IMR-90 (cell line): ENCODE results near the gene IL5RA. TPM values are rescaled to one million over a fixed set of nuclear protein-coding genes. Genes with fewer than 3 reads are reported as not detected.

ENCODE experiments used
- ATAC-seq: fragments of 200-7000 bp; cut with Tn5 transposase; 2 replicates; pipeline ENCODE4 v1.9.1; 2020; ENCODE audit warnings: low read depth, mild to moderate bottlenecking, moderate library complexity
- BruUV-seq: library from RNA; stranded (reverse); fragments of 400-500 nt; replicated peaks from 2 replicates; lab custom pipeline; 2021; lab: Mats Ljungman, UMichigan
- CTCF ChIA-PET: fragments of 300-600 bp; formaldehyde crosslinking; extraction: SDS; loops from one replicate; lab custom pipeline; 2021; ENCODE audit warnings: antibody characterized with exemption; lab: Yijun Ruan, JAX
- POLR2A ChIA-PET: fragments of 300-600 bp; sonication (Branson Sonifier 250); formaldehyde crosslinking; loops from one replicate; lab custom pipeline; 2022; ENCODE audit warnings: antibody characterized with exemption; ENCODE audit not compliant: unreplicated experiment; lab: Charles Lee
- DNase-seq: peaks from one replicate; pipeline ENCODE4 v3.0.0; 2013
- H2AFZ ChIP-seq: replicated peaks from 2 replicates; pipeline ENCODE3; 2013; ENCODE audit warnings: low read length, mild to moderate bottlenecking; ENCODE audit not compliant: poor library complexity
- H2AK5ac ChIP-seq: 2 replicates; pipeline ENCODE4 v1.6.1; 2013; ENCODE audit warnings: low read depth, low read length, inconsistent platforms
- H2AK9ac ChIP-seq: replicated peaks from 2 replicates; pipeline ENCODE3; 2013; ENCODE audit warnings: mild to moderate bottlenecking, low read depth, low read length, moderate library complexity; ENCODE audit not compliant: poor library complexity
- H2BK120ac ChIP-seq: 2 replicates; pipeline ENCODE4 v1.6.1; 2013; ENCODE audit warnings: low read depth, low read length, inconsistent platforms
- H2BK15ac ChIP-seq: 3 replicates; pipeline ENCODE4 v1.6.1; 2013; ENCODE audit warnings: low read depth, low read length, inconsistent platforms
- H2BK20ac ChIP-seq: 2 replicates; pipeline ENCODE4 v1.6.1; 2013; ENCODE audit warnings: low read depth, mild to moderate bottlenecking, inconsistent platforms, low read length, moderate library complexity
- H2BK5ac ChIP-seq: 2 replicates; pipeline ENCODE4 v1.6.1; 2013; ENCODE audit warnings: mild to moderate bottlenecking, low read depth, low read length, inconsistent platforms; ENCODE audit not compliant: poor library complexity, severe bottlenecking
- H3K14ac ChIP-seq: replicated peaks from 2 replicates; pipeline ENCODE4 v1.6.1; 2013; ENCODE audit warnings: low read depth, low read length, inconsistent platforms
- H3K18ac ChIP-seq: 2 replicates; pipeline ENCODE4 v1.6.1; 2013; ENCODE audit warnings: low read depth, low read length, control low read depth
- H3K23ac ChIP-seq: 2 replicates; pipeline ENCODE4 v1.6.1; 2013; ENCODE audit warnings: low read depth, low read length, inconsistent platforms
- H3K27ac ChIP-seq: 2 replicates; pipeline ENCODE4 v1.5.1; 2013; ENCODE audit warnings: mild to moderate bottlenecking, control low read depth, low read length; ENCODE audit not compliant: insufficient read depth
- H3K27me3 ChIP-seq: 2 replicates; pipeline ENCODE4 v1.6.1; 2013; ENCODE audit warnings: low read length; ENCODE audit not compliant: control insufficient read depth, insufficient read depth
- H3K36me3 ChIP-seq: 2 replicates; pipeline ENCODE4 v1.6.1; 2013; ENCODE audit warnings: low read length, mixed read lengths; ENCODE audit not compliant: control insufficient read depth, insufficient read depth
- H3K4ac ChIP-seq: 2 replicates; pipeline ENCODE4 v1.6.1; 2013; ENCODE audit warnings: low read depth, low read length, inconsistent platforms
- H3K4me1 ChIP-seq: 2 replicates; pipeline ENCODE4 v1.6.1; 2013; ENCODE audit warnings: low read length, mixed read lengths; ENCODE audit not compliant: control insufficient read depth, insufficient read depth
- H3K4me2 ChIP-seq: 2 replicates; pipeline ENCODE4 v1.6.1; 2013; ENCODE audit warnings: low read depth, mild to moderate bottlenecking, control low read depth, low read length, moderate library complexity
- H3K4me3 ChIP-seq: 2 replicates; pipeline ENCODE4 v1.5.1; 2013; ENCODE audit warnings: low read depth, mild to moderate bottlenecking, control low read depth, low read length, moderate library complexity; ENCODE audit not compliant: insufficient read depth
- H3K56ac ChIP-seq: 2 replicates; pipeline ENCODE4 v1.6.1; 2013; ENCODE audit warnings: low read length, inconsistent platforms; ENCODE audit not compliant: insufficient read depth; ENCODE audit errors: extremely low read depth
- H3K79me1 ChIP-seq, 2 experiments: 2 replicates each; pipeline ENCODE4 v1.6.1; 2013; ENCODE audit warnings: low read length in 2 of 2, inconsistent platforms in 1 of 2, low read depth in 1 of 2
- H3K9ac ChIP-seq: 2 replicates; pipeline ENCODE4 v1.6.1; 2013; ENCODE audit warnings: low read depth, low read length, control low read depth
- H3K9me1 ChIP-seq: 2 replicates; pipeline ENCODE4 v1.6.1; 2013; ENCODE audit warnings: low read length, inconsistent platforms; ENCODE audit not compliant: insufficient read depth
- H3K9me3 ChIP-seq: 2 replicates; pipeline ENCODE4 v1.6.1; 2013; ENCODE audit warnings: low read length; ENCODE audit not compliant: control insufficient read depth, insufficient read depth
- H4K20me1 ChIP-seq: 2 replicates; pipeline ENCODE4 v1.6.1; 2013; ENCODE audit warnings: low read length, inconsistent platforms; ENCODE audit not compliant: insufficient read depth
- H4K5ac ChIP-seq: 2 replicates; pipeline ENCODE4 v1.6.1; 2013; ENCODE audit warnings: mild to moderate bottlenecking, low read depth, low read length, control low read depth
- H4K8ac ChIP-seq, 2 experiments: 2 replicates each; pipeline ENCODE4 v1.6.1; 2013; ENCODE audit warnings: low read depth in 2 of 2, low read length in 2 of 2, control low read depth in 1 of 2, inconsistent platforms in 1 of 2
- H4K91ac ChIP-seq: 2 replicates; pipeline ENCODE4 v1.6.1; 2013; ENCODE audit warnings: low read depth, low read length, inconsistent platforms; ENCODE audit not compliant: insufficient read depth
- CTCF ChIP-seq: conservative IDR thresholded peaks from 2 replicates; pipeline ENCODE4 v1.5.1; 2012; ENCODE audit warnings: mild to moderate bottlenecking, low read depth, low read length, improper control_type of control experiment
- WGBS, 2 experiments: methylation state at CpG; one replicate each; pipeline versions ENCODE4 v1.1.5 to v1.1.7; 2013; ENCODE audit warnings: missing lambda C conversion rate in 2 of 2; ENCODE audit not compliant: insufficient read length in 1 of 2; ENCODE audit errors: extremely low coverage in 2 of 2; 5-methylcytosine and 5-hydroxymethylcytosine counted together
- dilution Hi-C: fragments of 300-500 bp; cut with HindIII; formaldehyde crosslinking; loops from one replicate; pipeline ENCODE4 v1.14.3; 2018; ENCODE audit warnings: low sequenced_read_pairs; ENCODE audit not compliant: unreplicated experiment
- in situ Hi-C: fragments of 300-500 bp; cut with MboI; formaldehyde crosslinking; loops from 3 replicates; pipeline ENCODE4 v1.14.3; 2019; ENCODE audit warnings: low sequenced_read_pairs, inconsistent platforms, mixed read lengths
- intact Hi-C: fragments of 100-400 bp; cut with micrococcal nuclease; formaldehyde crosslinking; loops from 2 replicates; pipeline ENCODE4 v1.10.0; 2022
- polyA plus RNA-seq, 3 experiments: library from polyadenylated mRNA; depleted of rRNA; stranded (reverse); fragments of >200 nt; gene quantifications; 2 replicates each; pipeline ENCODE4 v1.2.3, GENCODE V29; 2012; ENCODE audit warnings: low replicate concordance in 1 of 3
- total RNA-seq: library from RNA; depleted of rRNA; stranded (reverse); fragments of >200 nt; gene quantifications from 2 replicates; pipeline ENCODE4 v1.2.3, GENCODE V29; 2012

The IL5RA gene
- total and polyA plus RNA-seq, 2 of the 4 experiments (the other 2 are of a cell fraction) = not detected

DNA sequence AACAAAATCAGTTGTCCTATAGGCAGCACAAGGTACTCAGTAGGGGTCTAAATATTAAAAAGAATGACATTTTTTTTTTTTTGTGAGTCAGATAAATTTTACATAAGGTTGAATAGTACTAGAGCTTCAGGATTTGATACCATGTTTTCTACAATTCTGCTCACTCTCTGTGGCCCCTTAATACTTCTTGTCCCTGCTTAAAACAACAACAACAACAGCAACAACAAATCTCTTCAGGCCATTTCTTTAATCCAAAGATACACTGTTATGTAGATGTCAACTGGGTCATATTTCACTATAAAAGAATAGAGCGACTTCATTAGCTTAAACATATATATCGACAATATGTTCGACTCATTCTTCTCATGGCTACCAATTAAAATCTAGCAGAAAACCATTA lies 3.0 kb downstream of the IL5RA start:
- H3K27ac ChIP-seq = no peak overlapping the region
- no peak overlapping the region for H3K4me3 ChIP-seq
- no peaks in the 10 kb centered on the region for H3K9me1 ChIP-seq
- H2AFZ ChIP-seq = no peak overlapping the region
- no peaks in the 10 kb centered on the region for H3K36me3 ChIP-seq
- H3K18ac ChIP-seq = no peak overlapping the region
- no peak overlapping the region for H2BK120ac ChIP-seq
- in situ Hi-C loops (no loop called here), intact Hi-C loops (no loop called here), dilution Hi-C loops (no loop called here)
- no peak overlapping the region for H3K4me2 ChIP-seq
- ChIA-PET POLR2A (no interaction called here), CTCF (no interaction called here)
- no peaks in the 10 kb centered on the region for H3K9me3 ChIP-seq
- H3K9ac ChIP-seq = no peak overlapping the region
- no peak overlapping the region for H4K8ac ChIP-seq
- no peak overlapping the region for H4K5ac ChIP-seq
- no peak overlapping the region for H2AK9ac ChIP-seq
- no CpG with 5 or more reads among the region's 3 CpGs for WGBS, 2 experiments
- no peak overlapping the region for H3K23ac ChIP-seq
- no peak for ATAC-seq
- BruUV-seq = no TSS peak
- TF ChIP-seq CTCF = no peak
- H4K20me1 ChIP-seq = no peaks in the 10 kb centered on the region
- no peaks in the 10 kb centered on the region for H3K79me1 ChIP-seq
- DNase-seq = no peak
- no peak overlapping the region for H3K56ac ChIP-seq
- no peak overlapping the region for H3K4ac ChIP-seq
- H3K4me1 ChIP-seq = no peaks in the 10 kb centered on the region
- H3K14ac ChIP-seq = no peak overlapping the region
- H2BK5ac ChIP-seq = no peak overlapping the region
- H2AK5ac ChIP-seq = no peak overlapping the region
- no peaks in the 10 kb centered on the region for H3K27me3 ChIP-seq
- H4K91ac ChIP-seq = no peak overlapping the region
- H2BK20ac ChIP-seq = no peak overlapping the region
- no peak overlapping the region for H2BK15ac ChIP-seq
